ENCODE results near the gene CALML6.

CALML6 gene

GRCh38 chr1:1910033-1910465, 5.0 kb upstream of the CALML6 start:
- in situ Hi-C loops (cut with MboI; ENCODE audit: low sequenced_read_pairs), result no loop called here

- in situ Hi-C loops (cut with MboI; ENCODE audit: low sequenced_read_pairs), result no loop called here
These were observed 4.3 kb upstream of the CALML6 start for GRCh38 chr1:1910651-1911331.

GRCh38 chr1:1911350-1912041, 3.6 kb upstream of the CALML6 start:
- in situ Hi-C loops (cut with MboI; ENCODE audit: low sequenced_read_pairs), result no loop called here

- in situ Hi-C loops (cut with MboI; ENCODE audit: low sequenced_read_pairs), result no loop called here
These were observed 724 bp upstream of the CALML6 start for GRCh38 chr1:1914101-1914970.

- in situ Hi-C loops (cut with MboI; ENCODE audit: low sequenced_read_pairs), result no loop called here
These were observed 1.1 kb downstream of the CALML6 start for GRCh38 chr1:1915911-1916840.

- in situ Hi-C loops (cut with MboI; ENCODE audit: low sequenced_read_pairs), result no loop called here
These were observed 1.8 kb downstream of the CALML6 start for GRCh38 chr1:1916851-1917251.

GRCh38 chr1:1917304-1917976, 2.4 kb downstream of the CALML6 start:
- in situ Hi-C loops (cut with MboI; ENCODE audit: low sequenced_read_pairs), result no loop called here

GRCh38 chr1:1917995-1918900, 3.2 kb downstream of the CALML6 start:
- in situ Hi-C loops (cut with MboI; ENCODE audit: low sequenced_read_pairs), result no loop called here

- in situ Hi-C loops (cut with MboI; ENCODE audit: low sequenced_read_pairs), result no loop called here
These were observed 3.8 kb downstream of the CALML6 start, which contains the start of gene TMEM52 for GRCh38 chr1:1918901-1919303. TMEM52 (minus strand) TSS chr1:1919279; CDS start chr1:1919265, 14 bp downstream.

- in situ Hi-C loops (cut with MboI; ENCODE audit: low sequenced_read_pairs), result no loop called here
These were observed 4.4 kb downstream of the CALML6 start for GRCh38 chr1:1919304-1920056.

GRCh38 chr1:1920057-1920607, 5.1 kb downstream of the CALML6 start:
- in situ Hi-C loops (cut with MboI; ENCODE audit: low sequenced_read_pairs), result no loop called here

- in situ Hi-C loops (cut with MboI; ENCODE audit: low sequenced_read_pairs), result no loop called here
These were observed 5.8 kb downstream of the CALML6 start for GRCh38 chr1:1920608-1921458.

- in situ Hi-C loops (cut with MboI; ENCODE audit: low sequenced_read_pairs), result no loop called here
These were observed 6.4 kb downstream of the CALML6 start for GRCh38 chr1:1921459-1921862.

- in situ Hi-C loops (cut with MboI; ENCODE audit: low sequenced_read_pairs), result no loop called here
These were observed 7.0 kb downstream of the CALML6 start for GRCh38 chr1:1921901-1922701.

- in situ Hi-C loops (cut with MboI; ENCODE audit: low sequenced_read_pairs), result no loop called here
These were observed 7.6 kb downstream of the CALML6 start for GRCh38 chr1:1922702-1922955.
